Activated naive CD4-positive, alpha-beta T cell (primary cell): ENCODE measurements around the gene PPIP5K2.
"Not testable (repeated sequence)": the region's sequence is repeated elsewhere in the genome, so short reads cannot be mapped to it uniquely, and the experiment has no call there.

Experiments
- DNase-seq, 4 experiments: peaks; one replicate each; lab custom pipeline; 2025; lab: John Stamatoyannopoulos, UW

The PPIP5K2 gene

DNA sequence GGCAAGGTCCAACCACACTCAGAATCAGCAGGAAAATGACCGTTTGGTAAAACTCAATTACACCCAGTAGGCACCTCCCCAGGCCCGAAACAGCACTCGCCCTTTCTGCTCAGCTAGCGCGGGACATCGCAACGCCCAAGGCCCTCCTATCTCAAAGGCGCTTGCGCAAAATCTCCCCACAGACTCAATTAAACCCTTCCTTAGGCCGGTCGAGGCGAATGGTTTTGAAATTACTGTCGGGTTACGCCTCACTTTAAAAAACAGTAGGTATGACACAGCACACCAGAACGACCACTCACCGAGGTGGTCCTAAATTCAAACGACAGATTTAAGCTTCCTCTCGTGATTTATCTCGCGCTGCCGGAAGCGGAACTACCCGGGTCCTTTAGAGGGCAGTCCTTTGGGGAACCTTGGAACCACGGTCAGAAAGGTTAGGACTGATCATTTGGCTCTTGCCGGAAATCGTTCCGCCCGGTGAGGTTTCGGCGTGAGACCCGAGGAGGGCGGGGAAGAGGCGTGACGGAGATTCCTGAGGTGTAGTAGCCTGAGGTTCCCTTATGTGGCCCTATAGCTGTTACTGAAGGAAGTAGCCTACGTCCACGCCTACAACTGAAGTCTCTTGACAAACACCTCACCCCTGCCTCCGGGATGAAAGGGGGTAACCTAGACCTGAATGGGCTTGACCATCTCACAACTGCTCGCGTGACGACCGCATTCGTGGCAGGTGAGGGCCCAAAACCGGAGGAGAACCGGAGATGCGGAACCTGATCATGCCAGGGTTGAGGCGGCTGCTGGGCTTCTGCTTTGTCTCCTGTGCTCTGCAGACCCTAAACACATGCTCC, at the start of gene PPIP5K2, which contains the start of gene GIN1:
PPIP5K2 (plus strand) TSS at position 537 of the 842 bp plus-strand sequence. CDS start 9,289 bp downstream, outside the sequence.
GIN1 (minus strand) TSS at position 374 of the 842 bp plus-strand sequence. CDS start 11,431 bp downstream, outside the sequence.
- peak; percentile 82 to 94 (median 89) for DNase-seq

DNA sequence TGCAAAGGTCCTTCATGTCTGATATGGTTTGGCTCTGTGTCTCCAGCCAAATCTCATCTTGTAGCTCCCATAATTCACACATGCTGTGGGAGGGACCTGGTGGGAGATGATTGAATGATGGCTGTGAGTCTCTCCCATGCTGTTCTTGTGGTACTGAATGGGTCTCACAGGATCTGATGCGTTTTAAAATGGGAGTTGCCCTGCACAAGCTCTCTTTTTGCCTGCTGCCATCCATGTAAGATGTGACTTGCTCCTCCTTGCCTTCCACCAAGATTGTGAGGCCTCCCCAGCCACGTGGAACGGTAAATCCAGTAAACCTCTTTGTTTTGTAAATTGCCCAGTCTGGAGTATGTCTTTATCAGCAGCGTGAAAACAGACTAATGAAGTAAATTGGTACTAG, 46.6 kb upstream of the PPIP5K2 start:
- DNase-seq: not testable (repeated sequence)

DNA sequence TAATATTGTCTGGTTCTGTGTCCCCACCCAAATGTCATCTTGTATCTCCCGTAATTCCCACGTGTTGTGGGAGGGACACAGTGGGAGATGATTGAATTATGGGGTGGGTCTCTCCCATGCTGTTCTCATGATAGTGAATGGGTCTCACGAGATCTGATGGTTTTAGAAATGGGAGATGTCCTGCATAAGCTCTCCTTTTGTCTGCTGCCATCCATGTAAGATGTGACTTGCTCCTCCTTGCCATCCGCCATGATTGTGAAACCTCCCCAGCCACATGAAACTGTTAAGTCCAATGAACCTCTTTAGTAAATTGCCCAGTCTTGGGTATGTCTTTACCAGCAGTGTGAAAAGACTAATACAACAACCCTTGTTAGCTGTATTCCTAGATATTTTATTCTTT, 44.7 kb upstream of the PPIP5K2 start:
- DNase-seq: no peak

DNA sequence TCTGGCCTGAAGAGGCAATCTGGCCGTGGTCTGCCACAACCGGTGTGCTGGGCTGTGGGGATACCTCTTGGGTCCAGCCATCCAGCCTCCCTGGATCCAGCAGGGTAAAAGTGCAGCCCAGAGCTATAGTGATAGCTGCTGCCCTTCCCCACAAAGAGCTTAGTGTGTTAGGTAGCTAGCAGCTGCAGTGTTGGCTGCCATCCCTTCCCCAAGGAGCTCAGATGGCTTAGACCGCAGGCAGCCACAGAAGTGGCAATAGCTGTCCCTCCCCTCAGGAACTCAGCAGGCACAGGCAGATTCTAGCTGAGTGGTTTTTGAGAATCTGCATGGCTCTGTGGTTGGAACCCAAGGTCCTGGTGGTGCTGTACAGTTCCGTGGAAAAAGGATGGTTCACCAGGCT, 40.3 kb upstream of the PPIP5K2 start:
- DNase-seq: no peak

DNA sequence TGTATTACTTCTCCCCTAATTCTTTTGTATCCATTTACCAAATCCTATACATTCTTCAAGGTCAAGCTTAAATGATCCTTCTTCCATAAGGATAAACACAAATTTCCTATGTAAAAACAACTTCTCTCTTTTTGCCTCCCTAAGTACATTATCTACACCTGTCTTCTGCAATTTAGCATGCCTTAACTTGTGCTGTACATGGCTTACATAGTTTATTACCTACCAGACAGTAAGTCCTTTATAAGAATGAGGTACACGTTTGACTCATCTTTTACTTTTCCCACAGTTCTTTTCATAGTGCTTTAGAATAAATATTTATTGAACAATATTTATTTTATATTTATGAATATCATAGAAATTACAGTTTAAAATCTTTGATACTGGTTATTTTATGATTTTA, 33.6 kb upstream of the PPIP5K2 start:
- no peak for DNase-seq

DNA sequence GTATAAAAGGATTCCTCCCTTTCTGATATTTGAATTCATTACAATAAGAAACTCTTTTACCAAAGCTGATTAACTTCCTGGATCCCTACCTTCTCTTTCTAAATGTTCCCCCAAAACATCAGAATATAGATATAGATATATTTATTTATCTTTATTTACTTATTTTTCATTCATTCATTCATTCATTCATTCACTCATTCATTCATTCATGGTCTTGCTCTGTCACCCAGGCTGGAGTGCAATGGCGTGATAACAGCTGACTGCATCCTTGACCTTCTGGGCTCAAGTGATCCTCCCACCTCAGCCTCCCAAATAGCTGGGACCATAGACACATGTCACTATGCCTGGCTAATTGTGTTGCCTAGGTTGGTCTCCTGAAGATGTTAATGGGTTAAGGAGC, 30.8 kb upstream of the PPIP5K2 start:
- no peak for DNase-seq

DNA sequence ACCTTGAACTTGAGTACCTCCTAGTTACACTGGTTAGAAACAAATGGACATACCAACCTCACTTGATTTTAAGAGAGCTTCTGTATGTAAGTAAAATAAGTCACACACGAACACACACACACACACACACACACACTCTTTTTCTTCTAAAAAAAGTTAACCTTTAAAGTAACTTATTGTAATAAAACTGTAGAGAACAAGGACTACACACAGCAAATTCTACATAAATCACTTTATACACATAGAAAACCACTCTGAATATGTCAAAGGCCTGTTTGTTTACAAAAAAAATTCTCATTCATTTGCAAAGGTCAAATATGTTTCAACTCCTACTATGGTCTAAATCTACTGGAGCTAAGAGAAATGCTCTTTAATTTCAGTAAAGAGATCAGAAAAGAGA, 29.3 kb upstream of the PPIP5K2 start:
- no peak for DNase-seq

DNA sequence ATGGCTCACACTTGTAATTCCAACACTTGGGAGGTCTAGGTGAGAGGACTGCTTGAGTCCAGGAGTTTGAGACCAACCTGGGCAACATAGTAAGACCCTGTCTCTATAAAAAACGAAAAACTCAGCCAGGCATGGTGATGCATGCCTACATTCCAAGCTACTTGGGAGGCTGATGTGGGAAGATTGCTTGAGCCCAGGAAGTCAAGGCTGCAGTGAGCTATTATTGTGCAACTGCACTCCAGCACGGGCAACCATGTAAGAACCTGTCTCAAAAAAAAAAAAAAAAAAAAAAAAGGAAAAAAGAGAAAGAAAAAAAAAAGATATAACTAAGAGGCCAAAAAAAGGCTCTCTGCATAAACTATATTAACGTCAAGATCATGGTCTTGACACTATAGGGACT, 27.4 kb upstream of the PPIP5K2 start:
- no peak for DNase-seq

DNA sequence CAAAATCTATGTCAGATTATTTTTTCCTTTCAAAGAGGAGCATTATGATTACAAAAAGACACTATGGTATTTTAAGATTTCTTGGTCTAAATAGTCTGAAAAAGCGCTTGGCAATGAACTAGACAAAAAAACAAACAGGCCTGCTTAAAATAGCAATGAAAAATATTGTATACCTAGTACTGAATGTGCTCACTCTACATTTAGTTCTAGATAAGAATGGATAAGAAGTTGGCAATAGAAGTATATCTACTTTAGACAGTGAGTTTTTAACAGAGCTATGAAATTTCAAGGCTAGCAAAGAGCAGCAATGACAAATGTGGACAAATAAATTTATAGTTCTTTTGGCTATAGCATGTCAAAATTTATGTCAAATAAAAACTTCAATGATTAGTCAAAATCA, 26.4 kb upstream of the PPIP5K2 start:
- no peak for DNase-seq

DNA sequence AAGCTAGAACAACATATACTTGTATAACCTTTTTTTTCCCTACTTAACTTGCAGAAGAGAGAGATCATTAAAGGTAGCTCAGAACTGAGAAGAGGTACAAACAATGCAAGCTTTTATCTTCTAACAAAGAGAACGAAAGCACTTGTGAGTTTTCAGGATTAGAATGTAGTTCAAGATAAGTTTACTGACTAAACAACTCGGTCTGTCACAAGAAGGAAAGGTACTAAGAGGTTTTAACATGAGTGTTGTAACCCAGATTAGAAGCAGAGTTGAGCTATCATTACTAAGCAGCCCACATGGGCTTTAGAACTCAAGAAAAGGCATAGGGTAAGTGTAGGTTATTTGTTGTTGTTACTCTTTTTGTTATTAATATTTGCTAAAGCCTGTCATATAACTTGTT, 25.4 kb upstream of the PPIP5K2 start:
- no peak for DNase-seq

DNA sequence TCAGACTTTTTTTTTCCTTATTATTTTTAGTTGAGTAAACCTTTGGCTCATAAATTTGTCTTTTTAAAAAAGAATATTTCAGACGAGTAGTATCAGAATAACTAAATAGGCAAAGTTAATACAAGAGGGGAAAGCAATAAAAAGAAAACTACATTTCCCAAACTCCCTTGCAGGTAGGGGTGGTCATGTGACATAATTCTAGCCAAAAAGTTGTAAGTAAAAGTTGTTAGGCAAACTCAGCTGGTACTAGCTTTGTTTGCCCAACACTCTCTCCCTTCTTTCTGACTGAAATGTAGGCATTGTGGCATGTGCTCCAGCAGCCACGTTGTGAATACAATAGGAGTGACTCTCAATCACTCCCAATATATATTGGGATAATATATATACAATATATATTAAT, 21.1 kb upstream of the PPIP5K2 start:
- no peak for DNase-seq

DNA sequence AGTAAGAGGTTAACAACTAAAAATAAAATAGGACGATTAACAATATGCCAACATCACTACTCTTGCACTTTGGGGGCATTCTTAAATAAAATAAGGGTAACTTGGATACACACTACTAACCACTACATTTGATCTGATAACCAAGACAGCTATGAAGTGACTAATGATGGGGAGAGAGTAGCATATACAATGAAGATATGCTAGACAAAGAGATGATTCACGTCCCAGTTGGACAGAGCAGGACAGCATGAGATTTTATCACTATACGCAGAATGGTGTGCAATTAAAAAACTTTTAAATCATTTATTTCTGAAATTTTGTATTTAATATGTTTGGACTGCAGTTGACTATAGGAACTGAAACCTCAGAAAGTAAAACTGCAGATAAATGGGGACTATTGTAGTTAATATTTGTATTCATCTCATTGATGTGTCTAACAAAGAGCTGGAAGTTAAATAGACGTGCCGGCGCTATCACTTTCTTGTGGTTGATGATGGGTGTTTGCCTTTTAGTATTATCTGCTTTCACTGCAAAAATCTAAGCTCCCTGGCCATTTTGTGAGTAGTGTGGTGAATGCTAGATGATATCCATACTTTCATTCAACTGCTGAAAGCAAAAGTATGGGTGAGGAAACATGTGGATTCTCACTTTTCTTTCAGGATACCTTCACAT, 18.9 kb upstream of the PPIP5K2 start:
- DNase-seq: no peak

DNA sequence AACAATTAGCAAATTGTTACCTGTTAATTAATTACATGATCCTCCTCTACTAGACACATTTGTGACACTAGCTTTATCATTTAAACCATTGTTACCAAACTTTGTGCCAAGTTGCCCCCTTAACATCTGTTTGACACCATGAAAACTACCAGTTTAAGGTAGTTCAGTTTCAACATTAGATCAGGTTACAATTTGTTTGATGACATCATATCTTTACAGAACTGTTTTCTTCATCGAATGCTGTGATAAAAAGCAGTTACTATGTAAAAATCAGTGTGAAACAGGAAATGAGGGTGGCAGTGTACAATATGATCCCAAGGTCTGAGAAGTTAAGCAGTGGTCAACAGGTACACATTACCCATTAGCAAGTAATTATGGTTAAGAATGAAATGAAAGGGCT, 17.9 kb upstream of the PPIP5K2 start:
- no peak for DNase-seq

DNA sequence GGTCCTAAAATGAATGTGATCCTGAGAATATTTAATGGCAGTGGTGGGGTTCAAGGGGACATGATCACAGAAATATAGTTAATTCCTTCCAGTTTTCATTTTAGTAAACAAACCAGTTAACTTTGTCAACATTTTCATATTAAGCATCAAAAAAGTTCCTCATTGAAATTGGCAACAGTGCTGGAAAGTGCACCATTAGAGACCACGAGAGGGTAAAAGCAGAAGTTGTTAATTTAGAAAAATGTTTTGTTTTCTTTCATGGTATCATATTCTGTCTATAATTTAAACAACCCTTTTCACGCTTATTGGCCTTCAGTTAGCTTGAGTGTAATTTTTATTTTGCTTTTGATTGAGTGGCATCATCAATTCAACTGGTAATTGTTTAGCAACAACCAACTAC, 12.0 kb upstream of the PPIP5K2 start:
- DNase-seq: no peak

DNA sequence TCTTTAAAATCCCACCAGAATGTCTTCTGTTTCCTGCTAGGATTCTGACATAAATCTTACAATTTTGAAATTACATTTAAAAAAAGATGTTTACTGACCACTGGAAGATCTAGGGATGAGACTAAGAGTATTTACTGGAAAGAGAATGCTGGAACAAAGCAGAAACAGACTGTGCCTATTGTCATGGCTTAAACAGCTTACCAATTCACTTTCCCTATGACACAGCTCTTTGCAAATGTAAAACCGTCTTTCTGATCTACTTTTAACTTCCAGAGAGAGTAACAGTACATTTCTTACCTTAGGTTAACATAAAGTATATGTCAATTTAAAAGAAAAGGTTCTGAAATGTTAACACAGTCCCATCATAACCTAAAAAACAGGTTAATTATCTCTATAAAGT, 10.8 kb upstream of the PPIP5K2 start:
- DNase-seq: no peak

DNA sequence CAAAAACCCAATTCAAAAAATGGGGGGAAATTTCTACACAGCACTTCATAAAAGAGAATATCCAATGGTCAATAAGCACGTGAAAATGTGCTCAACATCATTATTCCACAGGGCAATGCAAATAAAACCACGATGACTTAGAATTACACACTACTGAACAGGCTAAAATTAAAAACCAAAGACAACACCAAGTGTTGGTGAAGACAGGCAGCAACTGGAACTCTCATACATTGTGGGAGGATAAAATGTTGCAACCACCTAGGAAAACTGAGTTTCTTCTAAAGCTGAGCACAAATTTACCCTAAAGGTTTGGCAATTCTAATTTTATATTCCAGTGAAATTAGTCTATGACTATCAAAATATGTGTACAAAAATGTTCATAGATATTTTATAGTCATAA, 9.7 kb upstream of the PPIP5K2 start:
- no peak for DNase-seq

DNA sequence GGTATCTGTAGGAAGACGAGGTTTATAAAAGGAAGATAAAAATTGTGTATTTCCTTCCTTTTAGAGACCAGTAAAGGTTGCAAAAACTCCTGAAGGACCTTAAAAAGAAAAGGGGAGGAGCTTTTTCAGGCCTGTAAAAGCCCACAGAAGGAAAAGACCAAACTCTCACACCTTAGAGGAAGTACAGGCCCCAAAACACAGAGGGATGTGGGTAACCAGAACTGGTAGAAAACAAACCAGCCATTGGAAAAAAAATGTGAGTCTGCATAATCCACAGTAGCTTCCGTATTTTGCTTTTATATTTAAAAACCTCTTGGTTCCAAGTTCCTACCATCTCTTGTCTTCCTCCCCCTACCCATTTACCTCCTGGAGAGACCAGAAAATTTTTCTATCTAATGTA, 8.6 kb upstream of the PPIP5K2 start:
- DNase-seq: no peak

DNA sequence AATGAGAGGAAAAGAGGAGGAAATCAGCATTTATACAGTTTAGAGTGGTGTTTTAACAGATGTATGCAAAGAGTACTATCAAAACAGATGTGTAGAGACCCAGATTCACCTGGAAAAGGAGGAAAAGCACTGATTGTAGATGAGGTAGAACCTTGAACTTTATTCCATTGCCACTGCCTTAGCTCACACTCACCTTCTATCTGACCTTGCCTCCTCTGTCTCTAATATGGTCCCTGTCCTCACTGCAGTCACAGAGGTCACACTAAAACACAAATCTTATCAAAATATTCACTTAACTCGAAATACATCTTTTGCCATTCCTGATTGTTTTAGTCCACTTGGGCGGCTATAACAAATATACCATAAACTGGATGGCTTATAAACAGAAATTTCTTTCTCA, 7.2 kb upstream of the PPIP5K2 start:
- DNase-seq: no peak

DNA sequence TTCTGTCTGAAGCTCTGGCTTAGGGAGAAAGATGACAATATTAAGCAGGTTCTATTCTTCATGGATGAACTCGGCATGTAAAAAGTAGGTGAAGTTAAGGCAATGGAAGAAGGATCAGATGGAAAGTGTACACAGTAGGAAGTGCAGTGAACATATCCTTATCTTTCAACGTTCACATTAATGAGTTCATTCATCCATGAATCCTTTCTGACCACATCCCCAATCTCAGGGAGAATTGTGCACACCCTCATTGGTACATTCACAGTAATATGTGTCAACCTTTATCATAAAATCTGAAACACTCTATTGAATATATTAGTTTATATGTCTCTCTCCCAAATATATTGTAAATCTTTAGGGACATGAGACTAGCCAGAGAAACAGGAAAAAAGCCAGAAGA, 5.7 kb upstream of the PPIP5K2 start:
- no peak for DNase-seq

DNA sequence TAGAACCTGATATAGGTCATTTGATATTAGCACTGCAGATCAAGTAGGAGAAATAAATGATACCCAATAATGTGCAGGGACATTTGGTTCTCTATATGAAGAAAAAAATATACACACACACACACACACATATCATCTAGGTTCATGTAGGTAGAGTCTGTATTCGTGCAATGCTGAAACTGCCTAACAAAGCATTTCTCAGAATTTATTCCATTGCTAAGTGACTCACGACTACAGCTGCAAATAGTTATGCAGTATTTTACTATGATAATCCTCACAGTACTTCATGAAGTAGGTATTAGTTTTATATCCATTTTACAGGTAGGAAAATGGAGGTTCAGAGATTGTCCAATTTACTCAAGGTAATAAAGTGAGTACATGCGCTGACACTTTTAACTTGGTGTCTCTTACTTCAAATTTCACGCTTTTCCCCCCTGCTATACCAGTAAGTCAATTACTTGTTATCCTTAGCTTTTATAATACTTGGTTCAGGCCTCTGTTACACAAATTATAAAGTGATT, 2.6 kb upstream of the PPIP5K2 start:
- DNase-seq: no peak

DNA sequence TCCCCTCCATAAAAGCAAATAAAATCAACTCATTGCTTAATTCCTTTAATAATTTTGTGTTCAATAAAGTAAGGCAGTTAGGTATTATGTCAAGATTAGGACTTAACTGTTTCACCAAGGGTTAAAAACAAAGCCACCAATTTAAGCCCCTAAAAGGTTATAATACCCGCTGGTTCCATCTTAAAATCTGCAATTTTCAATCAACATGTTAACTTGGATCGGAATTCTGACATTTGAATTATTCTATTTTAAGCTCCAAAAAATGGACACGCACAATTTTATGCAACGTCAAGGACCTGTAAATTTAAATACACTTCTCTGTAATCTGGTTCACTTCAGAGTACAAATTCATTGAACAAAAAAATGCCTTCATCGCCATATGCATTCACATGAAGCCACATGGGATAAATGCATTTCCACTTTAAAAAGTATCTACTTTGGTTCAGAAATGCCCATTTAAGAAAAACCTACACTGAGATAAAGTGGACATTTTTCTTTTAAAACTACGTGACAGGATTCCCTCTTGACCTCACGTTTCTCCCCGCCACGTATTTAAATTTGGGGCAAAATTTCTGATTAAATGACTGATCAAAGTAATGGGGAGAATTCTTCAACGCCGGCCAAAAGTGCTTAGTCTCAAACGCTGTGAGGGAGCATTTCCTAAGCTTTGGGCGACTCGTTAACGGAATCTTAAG, 884 bp upstream of the PPIP5K2 start:
- no peak for DNase-seq

DNA sequence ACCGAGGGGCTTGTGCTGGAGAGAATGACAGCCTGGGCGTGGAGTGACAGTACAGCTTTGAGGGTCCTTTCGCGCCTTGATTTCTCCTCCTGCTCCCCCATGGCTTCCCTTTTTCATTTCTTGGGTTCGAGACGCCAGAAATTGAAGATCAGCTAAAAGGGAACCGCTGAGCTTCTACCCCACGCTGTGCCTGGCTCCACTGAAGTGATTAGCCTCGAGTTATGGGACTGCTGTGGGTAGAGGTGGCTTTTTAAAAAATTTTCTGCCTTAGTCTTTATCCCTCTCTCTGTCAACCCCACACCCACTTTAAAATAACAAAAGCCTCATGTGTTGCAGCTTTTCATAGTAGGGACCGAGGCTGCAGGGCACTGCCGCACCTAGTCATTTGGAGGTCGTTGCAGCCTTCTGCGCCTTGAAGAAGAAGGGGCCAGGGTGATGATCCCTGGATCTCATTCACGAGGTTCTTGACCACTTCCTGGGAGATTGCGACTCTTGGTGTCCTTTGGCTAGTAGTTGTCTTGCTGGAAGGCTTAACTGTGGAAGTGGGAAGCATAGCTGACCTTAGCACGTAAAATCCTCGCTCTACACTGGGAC, 603 bp downstream of the PPIP5K2 start:
- DNase-seq: no peak
